HEK293 (cell line): ENCODE data around the gene MBNL2.

Experiments used
- BCL11B ChIP-seq: fragments of 450-650 bp; formaldehyde crosslinking; IDR thresholded peaks from 2 replicates; pipeline ENCODE4 v1.5.1; 2016; ENCODE audit warnings: low read depth, missing biosample characterization, missing genetic modification characterization
- FEZF1 ChIP-seq: fragments of 450-650 bp; formaldehyde crosslinking; IDR thresholded peaks from 2 replicates; pipeline ENCODE4 v1.5.1; 2016; ENCODE audit warnings: missing biosample characterization, missing genetic modification characterization
- REPIN1 ChIP-seq: fragments of 450-650 bp; formaldehyde crosslinking; IDR thresholded peaks from 2 replicates; pipeline ENCODE4 v1.5.1; 2017; ENCODE audit warnings: missing biosample characterization, missing genetic modification characterization, low read depth
- SP3 ChIP-seq: fragments of 450-650 bp; formaldehyde crosslinking; IDR thresholded peaks from 2 replicates; pipeline ENCODE4 v1.5.1; 2016; ENCODE audit warnings: missing biosample characterization, missing genetic modification characterization
- YY1 ChIP-seq: fragments of 450-650 bp; formaldehyde crosslinking; IDR thresholded peaks from 2 replicates; pipeline ENCODE4 v1.5.1; 2018; ENCODE audit warnings: missing biosample characterization, missing genetic modification characterization
- ZBTB17 ChIP-seq: fragments of 450-650 bp; formaldehyde crosslinking; IDR thresholded peaks from 2 replicates; pipeline ENCODE4 v1.5.1; 2016; ENCODE audit warnings: missing biosample characterization, missing genetic modification characterization
- ZBTB8A ChIP-seq: fragments of 450-650 bp; formaldehyde crosslinking; IDR thresholded peaks from 2 replicates; pipeline ENCODE4 v1.5.1; 2016; ENCODE audit warnings: missing biosample characterization, missing genetic modification characterization
- ZEB2 ChIP-seq: fragments of 450-650 bp; formaldehyde crosslinking; IDR thresholded peaks from 2 replicates; pipeline ENCODE4 v1.5.1; 2016; ENCODE audit warnings: missing biosample characterization, missing genetic modification characterization
- ZFP3 ChIP-seq: fragments of 450-650 bp; formaldehyde crosslinking; IDR thresholded peaks from 2 replicates; pipeline ENCODE4 v1.5.1; 2016; ENCODE audit warnings: low read depth, missing biosample characterization, missing genetic modification characterization
- ZIC2 ChIP-seq: fragments of 450-650 bp; formaldehyde crosslinking; IDR thresholded peaks from 2 replicates; pipeline ENCODE4 v1.5.1; 2016; ENCODE audit warnings: missing biosample characterization, missing genetic modification characterization
- ZNF132 ChIP-seq: fragments of 450-650 bp; formaldehyde crosslinking; IDR thresholded peaks from 2 replicates; pipeline ENCODE4 v1.5.1; 2017; ENCODE audit warnings: missing biosample characterization, missing genetic modification characterization, borderline replicate concordance
- ZNF140 ChIP-seq: fragments of 450-650 bp; formaldehyde crosslinking; IDR thresholded peaks from 2 replicates; pipeline ENCODE4 v1.5.1; 2016; ENCODE audit warnings: missing biosample characterization, missing genetic modification characterization
- ZNF248 ChIP-seq: fragments of 450-650 bp; formaldehyde crosslinking; IDR thresholded peaks from 2 replicates; pipeline ENCODE4 v1.5.1; 2017; ENCODE audit warnings: missing biosample characterization, missing genetic modification characterization
- ZNF558 ChIP-seq: fragments of 450-650 bp; formaldehyde crosslinking; IDR thresholded peaks from 2 replicates; pipeline ENCODE4 v1.5.1; 2016; ENCODE audit warnings: missing biosample characterization, missing genetic modification characterization
- ZNF629 ChIP-seq: fragments of 450-650 bp; formaldehyde crosslinking; IDR thresholded peaks from 2 replicates; pipeline ENCODE4 v1.5.1; 2017; ENCODE audit warnings: missing biosample characterization, missing genetic modification characterization
- ZNF670 ChIP-seq: fragments of 450-650 bp; formaldehyde crosslinking; IDR thresholded peaks from 2 replicates; pipeline ENCODE4 v1.5.1; 2016; ENCODE audit warnings: missing biosample characterization, missing genetic modification characterization, low read depth
- ZNF791 ChIP-seq: fragments of 450-650 bp; formaldehyde crosslinking; IDR thresholded peaks from 2 replicates; pipeline ENCODE4 v1.5.1; 2016; ENCODE audit warnings: missing biosample characterization, missing genetic modification characterization
- ZSCAN16 ChIP-seq: fragments of 450-650 bp; formaldehyde crosslinking; IDR thresholded peaks from 2 replicates; pipeline ENCODE4 v1.5.1; 2016; ENCODE audit warnings: missing biosample characterization, missing genetic modification characterization
- TF ChIP-seq, protein P1 (sequence below): fragments of 450-650 bp; IDR thresholded peaks from 2 replicates; pipeline ENCODE4 v1.5.1; 2018; ENCODE audit warnings: missing biosample characterization, mild to moderate bottlenecking, missing genetic modification characterization
- TF ChIP-seq, protein P2 (sequence below): fragments of 450-650 bp; formaldehyde crosslinking; IDR thresholded peaks from 2 replicates; pipeline ENCODE4 v1.5.1; 2016; ENCODE audit warnings: missing biosample characterization, missing genetic modification characterization
- TF ChIP-seq, protein P3 (sequence below): fragments of 450-650 bp; formaldehyde crosslinking; IDR thresholded peaks from 2 replicates; pipeline ENCODE4 v1.5.1; 2016; ENCODE audit warnings: missing biosample characterization, missing genetic modification characterization
- TF ChIP-seq, protein P4 (sequence below): fragments of 450-650 bp; formaldehyde crosslinking; IDR thresholded peaks from 2 replicates; pipeline ENCODE4 v1.5.1; 2016; ENCODE audit warnings: missing biosample characterization, missing genetic modification characterization
- TF ChIP-seq, protein P5 (sequence below): fragments of 450-650 bp; formaldehyde crosslinking; IDR thresholded peaks from 2 replicates; pipeline ENCODE4; 2016; ENCODE audit warnings: missing biosample characterization, missing genetic modification characterization
- TF ChIP-seq, protein P6 (sequence below): fragments of 450-650 bp; formaldehyde crosslinking; IDR thresholded peaks from 2 replicates; pipeline ENCODE4 v1.5.1; 2017; ENCODE audit warnings: missing biosample characterization, missing genetic modification characterization
- TF ChIP-seq, protein P7 (sequence below): fragments of 450-650 bp; formaldehyde crosslinking; IDR thresholded peaks from 2 replicates; pipeline ENCODE4 v1.5.1; 2016; ENCODE audit warnings: missing biosample characterization, missing genetic modification characterization
- TF ChIP-seq, protein P8 (sequence below): fragments of 450-650 bp; formaldehyde crosslinking; IDR thresholded peaks from 2 replicates; pipeline ENCODE4 v1.5.1; 2017; ENCODE audit warnings: missing biosample characterization, missing genetic modification characterization

MBNL2 gene

DNA sequence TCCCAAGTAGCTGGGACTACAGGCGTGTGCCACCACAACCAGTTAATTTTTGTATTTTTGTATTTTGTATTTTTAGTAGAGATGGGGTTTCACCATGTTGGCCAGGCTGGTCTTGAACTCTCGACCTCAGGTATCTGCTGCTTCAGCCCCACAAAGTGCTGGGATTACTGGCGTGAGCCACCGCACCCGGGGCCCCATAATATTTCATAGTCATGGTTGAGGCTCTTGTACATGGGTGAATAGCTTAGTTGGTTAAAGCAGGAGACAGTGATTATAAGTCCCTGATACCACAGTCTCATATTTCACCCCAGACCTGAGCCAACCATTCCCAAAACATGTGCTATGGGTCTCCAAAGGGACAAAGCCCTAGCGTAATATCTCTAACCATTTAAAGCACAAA, 26.1 kb downstream of the MBNL2 start (continued):
- TF ChIP-seq, protein P1, sequence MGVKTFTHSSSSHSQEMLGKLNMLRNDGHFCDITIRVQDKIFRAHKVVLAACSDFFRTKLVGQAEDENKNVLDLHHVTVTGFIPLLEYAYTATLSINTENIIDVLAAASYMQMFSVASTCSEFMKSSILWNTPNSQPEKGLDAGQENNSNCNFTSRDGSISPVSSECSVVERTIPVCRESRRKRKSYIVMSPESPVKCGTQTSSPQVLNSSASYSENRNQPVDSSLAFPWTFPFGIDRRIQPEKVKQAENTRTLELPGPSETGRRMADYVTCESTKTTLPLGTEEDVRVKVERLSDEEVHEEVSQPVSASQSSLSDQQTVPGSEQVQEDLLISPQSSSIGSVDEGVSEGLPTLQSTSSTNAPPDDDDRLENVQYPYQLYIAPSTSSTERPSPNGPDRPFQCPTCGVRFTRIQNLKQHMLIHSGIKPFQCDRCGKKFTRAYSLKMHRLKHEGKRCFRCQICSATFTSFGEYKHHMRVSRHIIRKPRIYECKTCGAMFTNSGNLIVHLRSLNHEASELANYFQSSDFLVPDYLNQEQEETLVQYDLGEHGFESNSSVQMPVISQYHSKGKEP = peak; percentile 31; the same call in 1 of the 2 replicates
- TF ChIP-seq ZNF670 (tag by site-specific recombination) = no peak
- TF ChIP-seq, protein P2, sequence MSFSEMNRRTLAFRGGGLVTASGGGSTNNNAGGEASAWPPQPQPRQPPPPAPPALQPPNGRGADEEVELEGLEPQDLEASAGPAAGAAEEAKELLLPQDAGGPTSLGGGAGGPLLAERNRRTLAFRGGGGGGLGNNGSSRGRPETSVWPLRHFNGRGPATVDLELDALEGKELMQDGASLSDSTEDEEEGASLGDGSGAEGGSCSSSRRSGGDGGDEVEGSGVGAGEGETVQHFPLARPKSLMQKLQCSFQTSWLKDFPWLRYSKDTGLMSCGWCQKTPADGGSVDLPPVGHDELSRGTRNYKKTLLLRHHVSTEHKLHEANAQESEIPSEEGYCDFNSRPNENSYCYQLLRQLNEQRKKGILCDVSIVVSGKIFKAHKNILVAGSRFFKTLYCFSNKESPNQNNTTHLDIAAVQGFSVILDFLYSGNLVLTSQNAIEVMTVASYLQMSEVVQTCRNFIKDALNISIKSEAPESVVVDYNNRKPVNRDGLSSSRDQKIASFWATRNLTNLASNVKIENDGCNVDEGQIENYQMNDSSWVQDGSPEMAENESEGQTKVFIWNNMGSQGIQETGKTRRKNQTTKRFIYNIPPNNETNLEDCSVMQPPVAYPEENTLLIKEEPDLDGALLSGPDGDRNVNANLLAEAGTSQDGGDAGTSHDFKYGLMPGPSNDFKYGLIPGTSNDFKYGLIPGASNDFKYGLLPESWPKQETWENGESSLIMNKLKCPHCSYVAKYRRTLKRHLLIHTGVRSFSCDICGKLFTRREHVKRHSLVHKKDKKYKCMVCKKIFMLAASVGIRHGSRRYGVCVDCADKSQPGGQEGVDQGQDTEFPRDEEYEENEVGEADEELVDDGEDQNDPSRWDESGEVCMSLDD (tag by site-specific recombination) = no peak
- no peak for TF ChIP-seq ZNF791 (tag by site-specific recombination)
- no peak for TF ChIP-seq ZNF132 (tag by site-specific recombination)
- peak; percentile 62; the same call in 1 of the 2 replicates for TF ChIP-seq ZNF558 (tag by site-specific recombination)
- TF ChIP-seq ZFP3 (tag by site-specific recombination) = no peak
- 0 out of 2 replicates have a peak, but pooled peaks have one; percentile 14 for TF ChIP-seq ZEB2
- TF ChIP-seq, protein P3, sequence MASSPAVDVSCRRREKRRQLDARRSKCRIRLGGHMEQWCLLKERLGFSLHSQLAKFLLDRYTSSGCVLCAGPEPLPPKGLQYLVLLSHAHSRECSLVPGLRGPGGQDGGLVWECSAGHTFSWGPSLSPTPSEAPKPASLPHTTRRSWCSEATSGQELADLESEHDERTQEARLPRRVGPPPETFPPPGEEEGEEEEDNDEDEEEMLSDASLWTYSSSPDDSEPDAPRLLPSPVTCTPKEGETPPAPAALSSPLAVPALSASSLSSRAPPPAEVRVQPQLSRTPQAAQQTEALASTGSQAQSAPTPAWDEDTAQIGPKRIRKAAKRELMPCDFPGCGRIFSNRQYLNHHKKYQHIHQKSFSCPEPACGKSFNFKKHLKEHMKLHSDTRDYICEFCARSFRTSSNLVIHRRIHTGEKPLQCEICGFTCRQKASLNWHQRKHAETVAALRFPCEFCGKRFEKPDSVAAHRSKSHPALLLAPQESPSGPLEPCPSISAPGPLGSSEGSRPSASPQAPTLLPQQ = peak; percentile 54; the same call in 1 of the 2 replicates
- no peak for TF ChIP-seq ZIC2 (tag by site-specific recombination)
- TF ChIP-seq ZNF629 (tag by site-specific recombination) = peak; percentile 52; the same call in 1 of the 2 replicates
- TF ChIP-seq, protein P4, sequence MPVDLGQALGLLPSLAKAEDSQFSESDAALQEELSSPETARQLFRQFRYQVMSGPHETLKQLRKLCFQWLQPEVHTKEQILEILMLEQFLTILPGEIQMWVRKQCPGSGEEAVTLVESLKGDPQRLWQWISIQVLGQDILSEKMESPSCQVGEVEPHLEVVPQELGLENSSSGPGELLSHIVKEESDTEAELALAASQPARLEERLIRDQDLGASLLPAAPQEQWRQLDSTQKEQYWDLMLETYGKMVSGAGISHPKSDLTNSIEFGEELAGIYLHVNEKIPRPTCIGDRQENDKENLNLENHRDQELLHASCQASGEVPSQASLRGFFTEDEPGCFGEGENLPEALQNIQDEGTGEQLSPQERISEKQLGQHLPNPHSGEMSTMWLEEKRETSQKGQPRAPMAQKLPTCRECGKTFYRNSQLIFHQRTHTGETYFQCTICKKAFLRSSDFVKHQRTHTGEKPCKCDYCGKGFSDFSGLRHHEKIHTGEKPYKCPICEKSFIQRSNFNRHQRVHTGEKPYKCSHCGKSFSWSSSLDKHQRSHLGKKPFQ = 0 out of 2 replicates have a peak, but pooled peaks have one; percentile 61
- TF ChIP-seq, protein P5, sequence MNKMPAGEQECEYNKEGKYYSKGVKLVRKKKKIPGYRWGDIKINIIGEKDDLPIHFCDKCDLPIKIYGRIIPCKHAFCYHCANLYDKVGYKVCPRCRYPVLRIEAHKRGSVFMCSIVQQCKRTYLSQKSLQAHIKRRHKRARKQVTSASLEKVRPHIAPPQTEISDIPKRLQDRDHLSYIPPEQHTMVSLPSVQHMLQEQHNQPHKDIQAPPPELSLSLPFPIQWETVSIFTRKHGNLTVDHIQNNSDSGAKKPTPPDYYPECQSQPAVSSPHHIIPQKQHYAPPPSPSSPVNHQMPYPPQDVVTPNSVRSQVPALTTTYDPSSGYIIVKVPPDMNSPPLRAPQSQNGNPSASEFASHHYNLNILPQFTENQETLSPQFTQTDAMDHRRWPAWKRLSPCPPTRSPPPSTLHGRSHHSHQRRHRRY (tag by site-specific recombination) = no peak
- TF ChIP-seq SP3 (tag by site-specific recombination) = no peak
- TF ChIP-seq, protein P6, sequence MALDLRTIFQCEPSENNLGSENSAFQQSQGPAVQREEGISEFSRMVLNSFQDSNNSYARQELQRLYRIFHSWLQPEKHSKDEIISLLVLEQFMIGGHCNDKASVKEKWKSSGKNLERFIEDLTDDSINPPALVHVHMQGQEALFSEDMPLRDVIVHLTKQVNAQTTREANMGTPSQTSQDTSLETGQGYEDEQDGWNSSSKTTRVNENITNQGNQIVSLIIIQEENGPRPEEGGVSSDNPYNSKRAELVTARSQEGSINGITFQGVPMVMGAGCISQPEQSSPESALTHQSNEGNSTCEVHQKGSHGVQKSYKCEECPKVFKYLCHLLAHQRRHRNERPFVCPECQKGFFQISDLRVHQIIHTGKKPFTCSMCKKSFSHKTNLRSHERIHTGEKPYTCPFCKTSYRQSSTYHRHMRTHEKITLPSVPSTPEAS (tag by site-specific recombination) = peak; percentile 15; the same call in 1 of the 2 replicates
- no peak for TF ChIP-seq YY1 (tag by site-specific recombination)
- TF ChIP-seq FEZF1 (tag by site-specific recombination) = peak; percentile 8; the same call in 1 of the 2 replicates
- no peak for TF ChIP-seq ZNF248 (tag by site-specific recombination)
- TF ChIP-seq BCL11B (tag by site-specific recombination) = no peak
- TF ChIP-seq, protein P7, sequence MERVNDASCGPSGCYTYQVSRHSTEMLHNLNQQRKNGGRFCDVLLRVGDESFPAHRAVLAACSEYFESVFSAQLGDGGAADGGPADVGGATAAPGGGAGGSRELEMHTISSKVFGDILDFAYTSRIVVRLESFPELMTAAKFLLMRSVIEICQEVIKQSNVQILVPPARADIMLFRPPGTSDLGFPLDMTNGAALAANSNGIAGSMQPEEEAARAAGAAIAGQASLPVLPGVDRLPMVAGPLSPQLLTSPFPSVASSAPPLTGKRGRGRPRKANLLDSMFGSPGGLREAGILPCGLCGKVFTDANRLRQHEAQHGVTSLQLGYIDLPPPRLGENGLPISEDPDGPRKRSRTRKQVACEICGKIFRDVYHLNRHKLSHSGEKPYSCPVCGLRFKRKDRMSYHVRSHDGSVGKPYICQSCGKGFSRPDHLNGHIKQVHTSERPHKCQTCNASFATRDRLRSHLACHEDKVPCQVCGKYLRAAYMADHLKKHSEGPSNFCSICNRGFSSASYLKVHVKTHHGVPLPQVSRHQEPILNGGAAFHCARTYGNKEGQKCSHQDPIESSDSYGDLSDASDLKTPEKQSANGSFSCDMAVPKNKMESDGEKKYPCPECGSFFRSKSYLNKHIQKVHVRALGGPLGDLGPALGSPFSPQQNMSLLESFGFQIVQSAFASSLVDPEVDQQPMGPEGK (tag by site-specific recombination) = peak; percentile 65
- TF ChIP-seq, protein P8, sequence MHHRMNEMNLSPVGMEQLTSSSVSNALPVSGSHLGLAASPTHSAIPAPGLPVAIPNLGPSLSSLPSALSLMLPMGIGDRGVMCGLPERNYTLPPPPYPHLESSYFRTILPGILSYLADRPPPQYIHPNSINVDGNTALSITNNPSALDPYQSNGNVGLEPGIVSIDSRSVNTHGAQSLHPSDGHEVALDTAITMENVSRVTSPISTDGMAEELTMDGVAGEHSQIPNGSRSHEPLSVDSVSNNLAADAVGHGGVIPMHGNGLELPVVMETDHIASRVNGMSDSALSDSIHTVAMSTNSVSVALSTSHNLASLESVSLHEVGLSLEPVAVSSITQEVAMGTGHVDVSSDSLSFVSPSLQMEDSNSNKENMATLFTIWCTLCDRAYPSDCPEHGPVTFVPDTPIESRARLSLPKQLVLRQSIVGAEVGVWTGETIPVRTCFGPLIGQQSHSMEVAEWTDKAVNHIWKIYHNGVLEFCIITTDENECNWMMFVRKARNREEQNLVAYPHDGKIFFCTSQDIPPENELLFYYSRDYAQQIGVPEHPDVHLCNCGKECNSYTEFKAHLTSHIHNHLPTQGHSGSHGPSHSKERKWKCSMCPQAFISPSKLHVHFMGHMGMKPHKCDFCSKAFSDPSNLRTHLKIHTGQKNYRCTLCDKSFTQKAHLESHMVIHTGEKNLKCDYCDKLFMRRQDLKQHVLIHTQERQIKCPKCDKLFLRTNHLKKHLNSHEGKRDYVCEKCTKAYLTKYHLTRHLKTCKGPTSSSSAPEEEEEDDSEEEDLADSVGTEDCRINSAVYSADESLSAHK (tag by site-specific recombination) = no peak
- TF ChIP-seq ZNF140 (tag by site-specific recombination) = no peak
- peak; percentile 82 for TF ChIP-seq ZBTB8A (tag by site-specific recombination)
- TF ChIP-seq ZBTB17 (tag by site-specific recombination) = 0 out of 2 replicates have a peak, but pooled peaks have one; percentile 12
- TF ChIP-seq REPIN1 (tag by site-specific recombination) = no peak
- no peak for TF ChIP-seq ZSCAN16 (tag by site-specific recombination)
